DOHH2 (cell line): Measurements from ENCODE around the gene STK32C.

Experiments
- CTCF ChIP-seq: fragments of 200-600 bp; sonication (generic); IDR thresholded peaks from one replicate; pipeline ENCODE4 v1.5.1; 2014; ENCODE audit warnings: antibody characterized with exemption, mild to moderate bottlenecking, low read depth, low read length; ENCODE audit not compliant: poor library complexity, severe bottlenecking
- EZH2phosphoT487 ChIP-seq: fragments of 200-600 bp; sonication (generic); IDR thresholded peaks from 2 replicates; pipeline ENCODE4 v1.6.1; 2017; ENCODE audit warnings: borderline replicate concordance, mild to moderate bottlenecking, antibody characterized with exemption, low read length, moderate library complexity, mixed read lengths

GRCh38 chr10:132192991-132193665, 114.6 kb downstream of the STK32C start:
- TF ChIP-seq CTCF = no peak
- TF ChIP-seq EZH2phosphoT487 = no peak
